Measurements from ENCODE around the gene CAMTA1. TPM values are rescaled to one million over a fixed set of nuclear protein-coding genes. Genes with fewer than 3 reads are reported as not detected.

CAMTA1 gene
- total and polyA plus RNA-seq, 4 donors: 18.0 to 93.5 (median 35.8) TPM

GRCh38 chr1:6914706-6915105 is 129.5 kb downstream of the CAMTA1 start (continued):
- TF ChIP-seq ZBTB33 (IDR thresholded peaks at IDR 0.05): no peak
- no peak for TF ChIP-seq EGR1 (IDR thresholded peaks at IDR 0.05; ENCODE audit: low read depth in 2 of 2)
- TF ChIP-seq RAD21 (IDR thresholded peaks at IDR 0.05): no peak
- TF ChIP-seq ATF3 (IDR thresholded peaks at IDR 0.05): no peak
- TF ChIP-seq JUND (IDR thresholded peaks at IDR 0.05): no peak
- no peak for TF ChIP-seq HNF4G (IDR thresholded peaks at IDR 0.05)
- no peak for TF ChIP-seq MAX (IDR thresholded peaks at IDR 0.05)
- no peak for TF ChIP-seq TAF1 (conservative IDR thresholded peaks at IDR 0.05)

GRCh38 chr1:6915999-6916565 is 130.8 kb downstream of the CAMTA1 start:
- Histone ChIP-seq H3K27me3 (ENCODE audit: control insufficient read depth in 4 of 4, insufficient read depth in 4 of 4, low read length in 3 of 4) (no peaks in the 10 kb centered on the region), H3K9me3 (ENCODE audit: control insufficient read depth in 4 of 4, low read length in 3 of 4) (no peaks in the 10 kb centered on the region), H3K9ac (ENCODE audit: low read depth in 1 of 2, low read length in 2 of 2) (no peak overlapping the region), H3K27ac (ENCODE audit: low read depth in 1 of 2, low read length in 2 of 2) (no peak overlapping the region), H3K4me1 (ENCODE audit: control insufficient read depth in 4 of 4, insufficient read depth in 4 of 4, low read length in 3 of 4) (no peaks in the 10 kb centered on the region), H3K4me3 (ENCODE audit: low read depth in 1 of 3, low read length in 3 of 3) (no peak overlapping the region), H3K36me3 (ENCODE audit: control insufficient read depth in 4 of 4, insufficient read depth in 3 of 4, low read depth in 1 of 4, low read length in 3 of 4) (no peaks in the 10 kb centered on the region)
- WGBS: 92% methylated on average over 17 of the region's 17 CpGs
- DNase-seq (ENCODE audit: low spot score): no peak
- TF ChIP-seq FOXA2 (IDR thresholded peaks at IDR 0.05): no peak

GRCh38 chr1:6917067-6917466 is 131.8 kb downstream of the CAMTA1 start:
- Histone ChIP-seq H3K9me3 (ENCODE audit: control insufficient read depth in 4 of 4, low read length in 3 of 4) (no peaks in the 10 kb centered on the region), H3K9ac (ENCODE audit: low read depth in 1 of 2, low read length in 2 of 2) (no peak overlapping the region), H3K4me3 (ENCODE audit: low read depth in 1 of 3, low read length in 3 of 3) (no peak overlapping the region), H3K36me3 (ENCODE audit: control insufficient read depth in 4 of 4, insufficient read depth in 3 of 4, low read depth in 1 of 4, low read length in 3 of 4) (no peaks in the 10 kb centered on the region), H3K4me1 (ENCODE audit: control insufficient read depth in 4 of 4, insufficient read depth in 4 of 4, low read length in 3 of 4) (no peaks in the 10 kb centered on the region), H3K27ac (ENCODE audit: low read depth in 1 of 2, low read length in 2 of 2) (no peak overlapping the region), H3K27me3 (ENCODE audit: control insufficient read depth in 4 of 4, insufficient read depth in 4 of 4, low read length in 3 of 4) (no peaks in the 10 kb centered on the region)
- no peak for DNase-seq (ENCODE audit: low spot score)
- no peak for TF ChIP-seq FOXA1 (IDR thresholded peaks at IDR 0.05)
- no peak for TF ChIP-seq SP1 (IDR thresholded peaks at IDR 0.05)
- TF ChIP-seq NR2F2 (IDR thresholded peaks at IDR 0.05): no peak
- TF ChIP-seq ATF3 (IDR thresholded peaks at IDR 0.05): no peak
- TF ChIP-seq YY1 (IDR thresholded peaks at IDR 0.05): no peak
- TF ChIP-seq FOXA2 (IDR thresholded peaks at IDR 0.05): no peak
- TF ChIP-seq HNF4A (conservative IDR thresholded peaks at IDR 0.05): no peak
- TF ChIP-seq RAD21 (IDR thresholded peaks at IDR 0.05): no peak
- no peak for TF ChIP-seq HNF4G (IDR thresholded peaks at IDR 0.05)
- no peak for TF ChIP-seq CTCF (IDR thresholded peaks at IDR 0.05; ENCODE audit: low read depth, low read length, missing input control)
- TF ChIP-seq GABPA (IDR thresholded peaks at IDR 0.05 in 1 of 2, conservative IDR thresholded peaks at IDR 0.05 in 1 of 2): no peak
- no peak for TF ChIP-seq JUND (IDR thresholded peaks at IDR 0.05)
- no peak for TF ChIP-seq ZBTB33 (IDR thresholded peaks at IDR 0.05)
- TF ChIP-seq EGR1 (IDR thresholded peaks at IDR 0.05; ENCODE audit: low read depth in 2 of 2): no peak
- TF ChIP-seq REST (IDR thresholded peaks at IDR 0.05): no peak
- TF ChIP-seq TAF1 (conservative IDR thresholded peaks at IDR 0.05): no peak
- 82% methylated on average over 4 of the region's 4 CpGs for WGBS

Data from liver (tissue), 9 donors.